IPS-18c (cell line): ENCODE results near the gene KCNH5.

Experiments
- H3K4me3 ChIP-seq: 2 replicates; pipeline ENCODE4 v1.7.0; 2013; ENCODE audit warnings: low read depth, mild to moderate bottlenecking, low read length, moderate library complexity; ENCODE audit not compliant: insufficient read depth
- H3K9me3 ChIP-seq: one replicate; pipeline ENCODE4 v1.6.1; 2013; ENCODE audit warnings: mild to moderate bottlenecking, low read length, moderate library complexity; ENCODE audit not compliant: control insufficient read depth, insufficient read depth

Gene KCNH5, protein sequence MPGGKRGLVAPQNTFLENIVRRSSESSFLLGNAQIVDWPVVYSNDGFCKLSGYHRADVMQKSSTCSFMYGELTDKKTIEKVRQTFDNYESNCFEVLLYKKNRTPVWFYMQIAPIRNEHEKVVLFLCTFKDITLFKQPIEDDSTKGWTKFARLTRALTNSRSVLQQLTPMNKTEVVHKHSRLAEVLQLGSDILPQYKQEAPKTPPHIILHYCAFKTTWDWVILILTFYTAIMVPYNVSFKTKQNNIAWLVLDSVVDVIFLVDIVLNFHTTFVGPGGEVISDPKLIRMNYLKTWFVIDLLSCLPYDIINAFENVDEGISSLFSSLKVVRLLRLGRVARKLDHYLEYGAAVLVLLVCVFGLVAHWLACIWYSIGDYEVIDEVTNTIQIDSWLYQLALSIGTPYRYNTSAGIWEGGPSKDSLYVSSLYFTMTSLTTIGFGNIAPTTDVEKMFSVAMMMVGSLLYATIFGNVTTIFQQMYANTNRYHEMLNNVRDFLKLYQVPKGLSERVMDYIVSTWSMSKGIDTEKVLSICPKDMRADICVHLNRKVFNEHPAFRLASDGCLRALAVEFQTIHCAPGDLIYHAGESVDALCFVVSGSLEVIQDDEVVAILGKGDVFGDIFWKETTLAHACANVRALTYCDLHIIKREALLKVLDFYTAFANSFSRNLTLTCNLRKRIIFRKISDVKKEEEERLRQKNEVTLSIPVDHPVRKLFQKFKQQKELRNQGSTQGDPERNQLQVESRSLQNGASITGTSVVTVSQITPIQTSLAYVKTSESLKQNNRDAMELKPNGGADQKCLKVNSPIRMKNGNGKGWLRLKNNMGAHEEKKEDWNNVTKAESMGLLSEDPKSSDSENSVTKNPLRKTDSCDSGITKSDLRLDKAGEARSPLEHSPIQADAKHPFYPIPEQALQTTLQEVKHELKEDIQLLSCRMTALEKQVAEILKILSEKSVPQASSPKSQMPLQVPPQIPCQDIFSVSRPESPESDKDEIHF

DNA sequence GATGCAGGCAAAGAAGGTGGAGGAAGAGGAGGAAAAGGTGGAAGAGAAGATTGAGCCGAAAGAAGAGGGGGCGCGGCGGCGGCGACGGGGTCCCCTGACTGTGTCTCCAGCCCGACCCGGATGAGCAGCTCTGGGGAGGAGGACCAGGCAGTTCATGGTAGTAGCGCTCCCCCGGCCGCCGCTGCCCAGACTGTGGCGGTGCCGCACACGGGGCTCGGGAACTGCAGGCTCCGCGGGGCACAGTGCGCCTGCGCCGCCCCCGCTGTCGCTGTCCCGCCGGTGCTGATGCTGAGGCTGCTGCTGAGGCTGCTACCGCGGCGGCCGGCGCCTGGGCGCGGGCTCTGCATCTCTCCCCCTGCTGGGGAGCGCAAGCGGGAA is at the start of gene KCNH5:
KCNH5 (minus strand) TSS at position 225 of the 378 bp plus-strand sequence. CDS start 272 bp downstream, outside the sequence.
- Histone ChIP-seq H3K4me3 (peak within 1 kb of the TSS; percentile 70), H3K9me3 (no peaks in the 10 kb centered on the region)

DNA sequence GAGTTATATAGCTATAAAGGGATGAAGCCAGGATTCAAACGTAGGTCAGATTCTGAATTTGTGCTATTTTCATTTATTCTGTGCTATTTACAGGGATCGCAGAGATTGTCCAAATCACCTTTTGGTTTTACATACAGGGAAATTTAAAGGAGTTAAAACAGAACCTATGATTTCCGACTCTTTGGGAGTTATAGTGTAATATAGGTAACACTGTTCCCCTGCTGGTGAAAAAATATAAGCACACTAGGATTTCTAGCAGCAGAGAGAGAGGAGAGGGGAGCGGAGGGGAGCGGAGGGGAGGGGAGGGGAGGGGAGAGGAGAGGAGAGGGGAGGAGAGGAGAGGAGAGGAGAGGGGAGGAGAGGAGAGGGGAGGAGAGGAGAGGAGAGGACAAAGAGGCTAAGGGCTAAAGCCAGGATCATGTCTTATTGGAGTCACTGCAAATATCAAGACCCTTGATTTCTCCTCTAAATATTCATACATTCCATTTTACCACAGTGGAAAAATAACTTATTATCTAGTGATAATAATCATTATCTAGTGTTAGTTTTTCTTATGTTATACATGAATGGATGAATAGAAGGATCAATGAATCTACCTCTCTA is 46.2 kb upstream of the KCNH5 start:
- H3K4me3 ChIP-seq = no peak overlapping the region

DNA sequence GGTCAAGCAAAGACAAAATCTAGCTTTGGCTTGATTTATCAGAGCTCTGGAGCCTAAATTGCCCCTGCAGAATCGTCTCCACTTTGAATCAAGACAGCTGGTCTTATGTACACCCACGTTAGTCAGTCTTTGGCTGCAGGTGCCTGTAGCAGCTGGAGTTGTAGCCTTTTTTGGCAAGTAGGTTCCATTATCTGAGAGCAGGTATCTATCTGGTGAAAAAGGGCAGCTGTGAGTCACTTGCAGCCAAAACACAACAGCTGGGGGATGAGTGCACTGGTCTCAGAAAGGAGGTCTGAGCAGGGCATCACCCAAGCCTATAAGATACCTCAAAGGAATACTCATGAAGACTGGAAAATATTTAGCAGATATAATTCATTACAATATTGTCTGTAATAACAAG is 43.6 kb upstream of the KCNH5 start:
- H3K9me3 ChIP-seq = no peaks in the 10 kb centered on the region

More for the DNA sequence above, 46.2 kb upstream of the KCNH5 start:
- no peaks in the 10 kb centered on the region for H3K9me3 ChIP-seq

DNA sequence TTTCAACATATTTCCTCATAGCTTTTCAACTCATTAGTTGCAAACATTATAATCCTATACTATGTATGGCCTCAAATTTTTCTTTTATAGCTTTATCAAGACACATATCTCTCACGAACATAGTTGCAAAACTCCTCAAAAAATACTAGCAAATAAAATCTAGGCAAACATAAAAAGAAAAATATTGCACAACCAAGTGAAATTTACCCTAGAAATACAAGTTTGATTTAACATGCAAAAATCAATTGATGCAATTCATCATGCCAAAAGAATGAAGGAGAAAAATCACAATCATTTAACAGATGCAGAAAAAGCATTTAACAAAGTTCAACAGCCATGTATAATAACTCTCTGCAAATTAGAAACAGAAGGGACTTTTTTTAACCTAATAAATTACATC is 33.3 kb upstream of the KCNH5 start:
- Histone ChIP-seq H3K4me3 (no peak overlapping the region), H3K9me3 (no peaks in the 10 kb centered on the region)

More for the DNA sequence above, 43.6 kb upstream of the KCNH5 start:
- H3K4me3 ChIP-seq = no peak overlapping the region

DNA sequence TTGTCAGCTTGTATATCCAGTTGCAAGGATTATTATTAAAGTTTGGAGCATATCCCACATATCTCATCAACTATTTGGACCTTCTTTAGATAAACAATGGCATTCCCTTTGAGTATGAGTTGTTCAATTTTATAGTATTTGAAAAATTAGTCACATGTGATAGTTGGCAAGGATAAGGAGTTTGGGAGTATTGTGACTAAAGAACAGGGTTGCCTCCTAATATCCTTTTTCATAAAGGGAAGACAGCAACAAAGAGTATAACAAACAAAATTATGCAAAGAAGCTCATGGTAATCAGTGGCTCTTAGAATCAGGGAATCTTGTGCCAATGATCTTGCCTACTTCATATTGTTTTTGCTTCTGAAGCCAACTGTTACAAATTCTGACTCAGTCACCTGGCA is 31.2 kb upstream of the KCNH5 start:
- H3K9me3 ChIP-seq = no peaks in the 10 kb centered on the region
- H3K4me3 ChIP-seq = no peak overlapping the region

DNA sequence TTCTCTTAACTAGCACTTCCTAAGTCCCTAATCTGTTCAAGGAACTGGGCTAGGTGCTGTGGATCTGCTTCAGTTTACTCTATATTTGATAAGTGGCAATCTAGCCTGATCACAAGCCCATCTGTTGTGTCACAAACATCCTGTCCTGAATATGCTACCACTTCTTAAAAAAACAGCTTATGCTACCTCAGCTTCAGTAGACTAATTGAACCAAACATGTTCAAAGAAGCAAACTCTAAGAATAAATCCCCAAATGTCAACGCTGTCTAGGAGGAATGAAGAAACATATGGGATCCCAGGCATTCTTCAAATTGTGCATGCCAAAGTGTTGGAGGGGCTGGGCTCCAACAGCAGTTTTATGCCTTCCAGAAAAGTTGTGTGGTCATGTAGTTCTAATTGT is 10.4 kb upstream of the KCNH5 start:
- H3K4me3 ChIP-seq = no peak overlapping the region
- H3K9me3 ChIP-seq = no peaks in the 10 kb centered on the region

DNA sequence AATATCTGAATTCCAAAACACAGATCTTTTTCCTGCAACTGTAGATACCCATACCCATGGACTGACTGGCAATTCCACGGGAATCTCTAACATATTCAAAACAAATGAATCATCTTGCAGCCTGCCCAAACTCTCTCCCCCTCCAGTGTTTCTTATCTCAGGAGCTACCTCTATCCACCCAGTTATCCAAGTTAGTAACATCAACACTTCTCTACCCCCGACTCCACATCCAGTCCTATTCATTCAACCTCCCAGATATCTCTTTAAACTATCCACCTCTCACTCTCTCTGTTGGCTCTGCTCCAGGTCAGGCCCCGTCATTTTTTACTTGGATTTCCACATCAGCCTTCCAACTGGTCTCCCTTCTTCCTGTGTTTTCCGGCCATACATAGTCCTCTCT is 6.7 kb upstream of the KCNH5 start:
- H3K4me3 ChIP-seq = no peak overlapping the region
- H3K9me3 ChIP-seq = no peaks in the 10 kb centered on the region

DNA sequence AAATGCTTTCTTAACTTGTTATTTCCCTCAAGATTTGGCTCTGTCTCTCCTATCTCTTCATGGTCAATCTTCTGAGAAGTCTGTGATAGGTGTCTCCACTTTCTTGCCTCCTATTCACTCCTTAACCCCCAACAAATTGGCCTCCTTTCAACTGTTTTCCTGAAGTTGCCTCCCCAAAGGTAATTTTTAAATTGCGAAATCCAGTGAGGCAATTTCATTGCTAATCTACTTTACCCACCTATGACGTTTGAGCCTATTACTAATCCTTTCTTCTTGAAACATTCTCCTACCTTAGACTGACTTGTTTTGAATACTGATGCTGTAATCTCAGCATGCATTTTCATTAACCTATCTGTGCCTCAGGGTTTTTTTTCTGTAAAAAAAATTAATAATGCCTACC is 6.0 kb upstream of the KCNH5 start:
- Histone ChIP-seq H3K4me3 (no peak overlapping the region), H3K9me3 (no peaks in the 10 kb centered on the region)

DNA sequence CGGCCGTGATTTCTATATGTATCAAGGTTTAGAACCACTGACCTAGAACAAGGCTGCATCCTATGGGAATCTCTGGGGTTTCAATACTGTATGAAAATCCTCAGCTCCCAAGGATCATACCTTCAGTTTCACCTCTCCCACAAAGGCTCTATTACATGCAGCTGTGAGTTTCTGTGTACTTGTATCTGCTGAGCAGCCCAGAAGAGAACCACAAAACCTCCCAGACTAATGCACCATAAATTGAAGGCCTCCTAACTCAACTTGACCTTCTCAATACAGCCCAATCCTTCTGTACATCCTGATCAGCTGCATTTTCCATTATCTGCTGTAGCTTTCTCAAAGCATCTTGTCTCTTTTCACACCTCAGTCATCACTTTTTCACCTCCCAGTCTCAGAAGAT is 5.4 kb upstream of the KCNH5 start:
- Histone ChIP-seq H3K4me3 (no peak overlapping the region), H3K9me3 (no peaks in the 10 kb centered on the region)

DNA sequence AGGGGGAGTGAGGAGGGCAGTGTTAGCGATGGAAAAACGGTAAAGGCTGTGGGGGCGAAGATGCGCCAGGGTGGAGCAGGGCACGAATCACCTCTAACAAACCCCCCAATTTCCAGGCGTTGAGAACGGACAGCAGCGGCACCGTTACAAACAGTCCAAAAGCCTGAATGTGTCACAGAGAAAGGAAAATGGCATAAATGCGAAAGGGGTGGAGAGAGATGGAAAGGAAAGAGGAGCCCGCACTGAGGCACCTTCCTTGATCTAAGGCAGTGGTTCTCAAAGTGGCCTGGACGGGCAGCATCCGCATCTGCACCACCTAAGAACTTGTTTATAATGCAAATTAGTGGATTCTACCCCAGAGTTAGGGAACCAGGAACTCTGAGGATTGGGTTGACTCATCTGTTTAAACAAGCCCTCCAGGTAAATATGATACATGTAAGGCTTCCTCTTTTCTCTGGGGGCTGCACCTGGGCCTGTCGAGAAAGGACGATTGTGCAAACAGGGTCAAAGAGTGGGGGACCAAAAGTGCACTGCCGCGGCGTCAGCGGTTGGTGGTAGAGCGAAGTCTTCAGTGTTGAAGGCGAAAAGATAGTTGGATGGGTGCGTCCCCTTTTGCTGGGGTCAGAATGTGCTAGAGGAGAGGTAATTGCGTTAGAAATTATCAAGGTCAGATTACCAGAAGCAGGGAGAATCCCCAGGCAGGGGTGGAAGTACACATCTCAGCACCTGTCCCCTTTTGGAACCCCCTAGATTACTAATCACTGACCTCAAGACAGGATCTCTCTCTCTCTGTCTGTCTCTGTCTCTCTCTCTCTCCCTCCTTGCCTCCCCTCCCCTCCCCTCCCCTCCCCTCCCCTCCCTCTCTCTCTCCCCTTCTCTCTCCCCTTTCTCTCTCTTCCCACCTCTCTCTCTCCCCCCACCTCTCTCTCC is 1.3 kb upstream of the KCNH5 start:
- H3K4me3 ChIP-seq = peak overlapping the region; percentile 70
- no peaks in the 10 kb centered on the region for H3K9me3 ChIP-seq

DNA sequence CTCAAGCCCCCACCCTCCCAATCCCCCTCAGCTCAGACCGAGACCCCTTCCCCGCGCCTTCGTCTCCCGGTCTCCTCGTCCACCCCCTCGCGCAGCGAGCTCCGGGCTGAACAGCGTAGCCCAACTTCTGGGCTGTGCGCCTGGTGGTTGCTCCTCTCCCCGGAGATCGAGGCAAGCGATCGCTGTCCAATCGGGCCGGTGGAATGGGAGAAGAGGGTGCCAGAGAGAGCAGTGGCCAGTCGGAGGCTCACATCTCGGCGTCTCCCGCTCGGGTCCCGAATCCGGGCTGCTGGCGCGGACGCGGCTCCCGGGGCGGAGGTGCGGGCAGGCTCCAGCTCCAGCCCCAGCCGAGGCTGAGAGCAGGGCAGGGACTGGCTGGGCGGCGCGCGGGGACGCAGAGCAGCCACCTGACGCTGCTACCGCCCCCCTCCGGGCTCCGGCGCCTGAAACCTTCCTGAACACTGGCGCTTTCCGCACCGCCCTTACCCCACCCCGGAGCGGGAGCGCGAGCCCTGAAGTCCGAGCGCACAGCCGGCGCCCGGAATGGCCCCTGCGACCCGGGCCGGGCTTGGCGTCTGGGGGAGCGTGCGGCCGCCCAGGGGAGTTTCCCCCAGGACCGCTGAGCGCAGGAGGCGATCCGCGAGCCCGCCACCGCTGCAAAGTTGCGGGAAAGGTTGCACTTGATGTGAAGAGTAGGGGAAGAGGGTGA is 508 bp upstream of the KCNH5 start:
- peak overlapping the region; percentile 70 for H3K4me3 ChIP-seq
- H3K9me3 ChIP-seq = no peaks in the 10 kb centered on the region

DNA sequence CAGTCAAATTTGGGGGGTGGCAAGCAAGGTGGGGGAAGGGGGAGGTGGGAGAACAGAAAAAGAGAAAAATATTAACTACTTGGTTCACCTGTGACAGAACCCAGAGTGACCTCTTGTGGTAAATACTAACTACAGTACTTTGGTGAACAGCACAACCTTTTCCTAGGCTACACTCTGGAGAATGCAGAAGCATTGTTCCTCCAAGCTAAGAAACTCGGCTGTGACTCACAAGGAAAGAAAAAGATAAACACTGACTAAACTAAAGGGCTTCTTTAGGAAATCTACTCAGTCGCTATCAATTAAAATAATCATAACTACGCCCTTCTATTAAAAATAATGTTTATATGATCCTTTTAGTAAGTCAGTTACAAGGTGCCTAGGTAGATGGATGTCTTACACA is 5.4 kb downstream of the KCNH5 start:
- no peaks in the 10 kb centered on the region for H3K9me3 ChIP-seq

DNA sequence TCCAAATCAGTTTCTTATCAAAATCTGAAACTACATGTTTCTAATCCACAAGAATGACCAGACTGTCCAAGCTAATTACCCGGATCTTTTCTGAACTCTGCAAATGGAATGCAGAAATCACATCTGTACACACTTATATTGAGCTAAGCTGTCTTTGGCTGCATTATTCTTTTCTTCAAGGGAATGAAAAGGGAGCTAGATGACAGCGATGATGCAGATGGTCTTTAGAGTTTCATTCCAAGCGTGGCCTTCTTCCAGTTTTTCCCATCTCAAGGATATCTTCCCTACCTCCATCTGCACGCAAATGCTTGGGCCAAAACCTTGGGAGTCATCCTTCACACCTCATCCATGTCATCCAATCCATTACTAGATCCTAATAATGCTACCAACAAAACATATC is 12.6 kb downstream of the KCNH5 start:
- H3K4me3 ChIP-seq = no peak overlapping the region

More for the DNA sequence above, 5.4 kb downstream of the KCNH5 start:
- no peak overlapping the region for H3K4me3 ChIP-seq

DNA sequence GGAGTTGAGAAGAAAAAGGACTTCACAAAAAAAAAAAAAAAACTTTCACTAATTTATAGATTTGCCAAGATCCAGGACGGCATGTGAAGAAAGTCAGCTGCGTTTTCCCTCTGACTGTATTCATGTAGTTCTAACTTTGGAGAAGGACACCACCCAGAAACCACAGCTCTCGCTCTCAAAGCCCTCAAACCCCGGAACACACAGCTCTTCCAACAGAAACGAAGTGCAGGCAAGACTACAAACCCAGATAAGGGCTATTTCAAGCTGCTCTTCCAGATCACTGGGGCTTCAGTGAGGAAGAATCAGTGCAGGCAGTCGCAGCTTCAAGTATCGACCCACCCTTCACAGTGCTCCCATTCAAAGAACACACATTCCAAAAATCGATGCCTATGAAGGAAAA is 13.2 kb downstream of the KCNH5 start:
- Histone ChIP-seq H3K4me3 (no peak overlapping the region), H3K9me3 (no peaks in the 10 kb centered on the region)

More for the DNA sequence above, 12.6 kb downstream of the KCNH5 start:
- H3K9me3 ChIP-seq = no peaks in the 10 kb centered on the region

DNA sequence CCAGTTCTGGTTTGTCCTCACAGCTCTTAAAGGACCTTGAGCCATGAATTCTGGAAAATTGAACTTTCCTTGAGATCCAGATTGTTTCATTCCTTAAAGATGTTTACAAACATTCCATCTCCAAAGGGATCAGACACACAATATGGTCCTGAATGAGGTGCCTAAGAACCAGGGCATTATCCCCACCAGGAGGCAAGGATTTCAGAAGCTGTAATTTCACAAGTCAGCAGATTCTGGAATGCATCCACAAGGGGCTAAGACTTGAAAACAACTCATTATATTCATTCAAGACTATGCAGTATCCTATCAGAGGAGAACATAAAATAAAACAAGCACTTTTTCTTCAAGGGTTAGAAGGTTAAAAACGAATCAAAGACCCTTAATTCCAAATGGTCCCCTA is 15.1 kb downstream of the KCNH5 start:
- H3K4me3 ChIP-seq = no peak overlapping the region

DNA sequence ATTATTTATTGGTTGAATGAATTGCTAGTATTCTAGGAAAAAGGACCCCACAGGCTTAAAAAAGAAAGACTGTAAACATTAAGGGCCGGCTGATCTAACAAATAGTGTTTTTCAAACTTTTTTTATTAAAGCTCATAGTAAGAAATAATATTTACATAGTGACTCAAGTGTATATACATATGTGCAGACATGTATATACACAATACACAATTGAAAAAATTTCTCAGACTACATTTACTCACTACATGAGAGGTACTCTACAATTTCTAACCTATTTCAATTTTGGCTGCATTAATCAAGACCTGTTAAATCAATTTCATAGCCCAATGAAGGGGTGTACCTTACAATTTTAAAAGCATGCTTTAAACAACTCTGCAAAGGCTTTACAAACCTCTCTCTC is 17.5 kb downstream of the KCNH5 start:
- Histone ChIP-seq H3K4me3 (no peak overlapping the region), H3K9me3 (no peaks in the 10 kb centered on the region)

More for the DNA sequence above, 15.1 kb downstream of the KCNH5 start:
- H3K9me3 ChIP-seq = no peaks in the 10 kb centered on the region
